SK-N-MC (cell line): ENCODE results near the gene MRC1.

Experiments
- EZH2 ChIP-seq: fragments of 200-600 bp; sonication (generic); IDR thresholded peaks from one replicate; pipeline ENCODE4 v1.6.1; 2017; ENCODE audit warnings: antibody characterized with exemption
- POLR2AphosphoS5 ChIP-seq: IDR thresholded peaks from 2 replicates; pipeline ENCODE4 v1.6.1; 2012; ENCODE audit warnings: mild to moderate bottlenecking, low read depth, low read length, borderline replicate concordance

DNA sequence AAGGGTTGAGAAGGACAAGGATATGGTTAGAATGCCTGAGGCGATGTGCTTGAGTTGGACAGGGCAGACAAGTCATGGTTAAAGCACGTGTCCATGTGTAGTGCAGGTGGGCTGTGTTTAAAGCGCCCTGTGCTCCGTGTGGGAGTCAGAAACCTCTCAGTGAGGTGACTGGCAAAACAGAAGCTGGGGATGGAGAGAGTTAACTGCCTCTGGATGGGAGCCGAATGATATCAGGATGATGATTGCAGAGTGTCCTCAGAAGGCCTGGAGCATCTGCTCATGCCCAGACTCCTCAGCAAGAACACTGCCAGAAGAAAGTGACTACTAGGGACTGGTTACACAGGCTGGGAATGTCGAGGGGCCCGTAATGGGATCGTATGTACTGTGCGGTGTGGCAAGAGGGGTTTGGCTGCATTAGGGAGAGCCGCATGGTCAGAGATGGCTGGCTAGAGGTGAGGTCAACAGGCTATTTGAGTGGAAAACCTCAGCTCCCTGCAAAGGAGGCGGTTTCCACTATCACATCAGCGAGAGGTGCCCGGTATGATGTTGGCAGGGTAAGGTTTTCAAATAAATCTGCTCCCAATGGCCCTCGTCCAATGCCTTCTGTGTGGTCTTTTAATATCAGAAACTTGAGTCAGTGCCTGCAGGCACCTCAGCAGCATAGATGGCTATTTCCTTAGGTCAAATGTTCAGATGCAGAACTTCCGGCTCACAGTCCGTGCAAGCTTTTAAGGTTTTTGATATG, 26.1 kb upstream of the MRC1 start:
- TF ChIP-seq POLR2AphosphoS5 (no peak), EZH2 (no peak)
